ENCODE measurements around the gene ZFYVE9.
"Not testable (repeated sequence)": the region's sequence is repeated elsewhere in the genome, so short reads cannot be mapped to it uniquely, and the experiment has no call there.

Gene ZFYVE9, protein sequence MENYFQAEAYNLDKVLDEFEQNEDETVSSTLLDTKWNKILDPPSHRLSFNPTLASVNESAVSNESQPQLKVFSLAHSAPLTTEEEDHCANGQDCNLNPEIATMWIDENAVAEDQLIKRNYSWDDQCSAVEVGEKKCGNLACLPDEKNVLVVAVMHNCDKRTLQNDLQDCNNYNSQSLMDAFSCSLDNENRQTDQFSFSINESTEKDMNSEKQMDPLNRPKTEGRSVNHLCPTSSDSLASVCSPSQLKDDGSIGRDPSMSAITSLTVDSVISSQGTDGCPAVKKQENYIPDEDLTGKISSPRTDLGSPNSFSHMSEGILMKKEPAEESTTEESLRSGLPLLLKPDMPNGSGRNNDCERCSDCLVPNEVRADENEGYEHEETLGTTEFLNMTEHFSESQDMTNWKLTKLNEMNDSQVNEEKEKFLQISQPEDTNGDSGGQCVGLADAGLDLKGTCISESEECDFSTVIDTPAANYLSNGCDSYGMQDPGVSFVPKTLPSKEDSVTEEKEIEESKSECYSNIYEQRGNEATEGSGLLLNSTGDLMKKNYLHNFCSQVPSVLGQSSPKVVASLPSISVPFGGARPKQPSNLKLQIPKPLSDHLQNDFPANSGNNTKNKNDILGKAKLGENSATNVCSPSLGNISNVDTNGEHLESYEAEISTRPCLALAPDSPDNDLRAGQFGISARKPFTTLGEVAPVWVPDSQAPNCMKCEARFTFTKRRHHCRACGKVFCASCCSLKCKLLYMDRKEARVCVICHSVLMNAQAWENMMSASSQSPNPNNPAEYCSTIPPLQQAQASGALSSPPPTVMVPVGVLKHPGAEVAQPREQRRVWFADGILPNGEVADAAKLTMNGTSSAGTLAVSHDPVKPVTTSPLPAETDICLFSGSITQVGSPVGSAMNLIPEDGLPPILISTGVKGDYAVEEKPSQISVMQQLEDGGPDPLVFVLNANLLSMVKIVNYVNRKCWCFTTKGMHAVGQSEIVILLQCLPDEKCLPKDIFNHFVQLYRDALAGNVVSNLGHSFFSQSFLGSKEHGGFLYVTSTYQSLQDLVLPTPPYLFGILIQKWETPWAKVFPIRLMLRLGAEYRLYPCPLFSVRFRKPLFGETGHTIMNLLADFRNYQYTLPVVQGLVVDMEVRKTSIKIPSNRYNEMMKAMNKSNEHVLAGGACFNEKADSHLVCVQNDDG (N-terminal part only)

GRCh38 chr1:52141513-52142219 lies at the start of gene ZFYVE9:
Gene ZFYVE9, plus strand, starts transcription at chr1:52142089. Its CDS starts 91,118 bp downstream, at chr1:52233207.
- peak; percentile 78 for DNase-seq

GRCh38 chr1:52094300-52094699 lies 47.6 kb upstream of the ZFYVE9 start:
- not testable (repeated sequence) for DNase-seq

DNA sequence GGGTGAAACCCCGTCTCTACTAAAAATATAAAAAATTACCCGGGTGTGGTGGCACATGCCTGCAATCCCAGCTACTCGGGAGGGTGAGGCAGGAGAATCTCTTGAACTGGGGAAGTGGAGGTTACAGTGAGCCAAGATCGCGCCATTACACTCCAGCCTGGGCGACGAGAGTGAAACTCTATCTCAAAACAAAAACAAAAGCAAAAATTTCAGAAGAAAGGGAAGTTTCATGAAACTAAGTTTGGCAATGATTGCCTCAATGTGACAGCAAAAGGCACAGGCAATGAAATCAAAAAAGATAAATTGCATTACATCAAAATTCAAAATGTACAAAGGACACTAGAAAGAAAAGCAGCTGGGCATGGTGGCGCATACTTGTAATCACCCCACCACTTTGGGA lies 45.7 kb upstream of the ZFYVE9 start:
- DNase-seq, result peak; percentile 86

- no peak for DNase-seq
Observed at GRCh38 chr1:52098139-52098871, 43.6 kb upstream of the ZFYVE9 start.

DNA sequence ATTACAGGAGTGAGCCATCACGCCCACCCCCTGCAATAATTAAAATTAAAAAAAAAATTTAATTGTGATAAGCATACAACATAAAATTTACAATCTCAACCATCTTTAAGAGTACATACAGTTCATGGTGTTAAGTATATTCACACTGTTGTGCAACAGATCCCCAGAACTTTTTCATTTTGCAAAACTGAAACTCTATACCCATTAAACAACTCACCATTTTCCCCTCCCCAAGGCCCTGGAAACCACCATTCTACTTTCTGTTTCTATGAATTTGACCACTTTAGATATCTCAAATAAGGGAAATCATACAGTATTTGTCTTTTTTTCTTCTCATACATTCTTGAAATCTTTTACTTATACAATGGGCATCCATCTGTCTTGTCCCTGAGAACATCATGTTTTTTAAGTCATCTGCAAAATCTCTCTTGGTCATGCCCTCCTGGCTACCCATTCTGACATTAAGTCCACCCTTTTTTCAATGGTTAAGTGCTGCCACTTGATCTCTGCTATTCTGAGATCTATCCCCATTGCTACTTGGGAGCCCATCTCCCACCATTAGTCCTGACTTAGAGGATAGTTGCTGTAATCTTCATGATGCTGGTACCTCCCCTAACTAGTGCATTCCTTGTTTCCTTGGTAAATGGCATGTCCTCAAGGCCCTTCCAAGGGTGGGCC lies 39.4 kb upstream of the ZFYVE9 start:
- DNase-seq, result peak; percentile 79

DNA sequence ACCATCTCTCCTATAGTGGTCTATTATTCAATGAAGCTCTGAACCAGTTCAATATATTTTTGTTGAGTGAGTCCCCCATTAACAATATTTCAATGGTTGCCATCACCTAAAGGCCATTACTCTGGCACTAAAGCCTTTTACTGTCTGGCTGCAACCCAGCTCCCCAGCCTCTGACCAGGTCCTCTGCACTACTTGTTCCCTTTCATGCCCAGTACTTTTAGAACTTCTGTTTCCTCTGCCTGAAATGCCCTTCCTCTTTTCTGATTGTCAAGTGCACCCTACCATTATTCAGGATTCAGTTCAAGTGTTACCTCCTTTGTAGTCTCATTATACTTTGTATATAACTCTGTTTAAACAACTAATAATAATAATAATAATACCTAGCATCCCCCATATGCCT lies 30.4 kb upstream of the ZFYVE9 start:
- peak; percentile 13 for DNase-seq

- DNase-seq, result no peak
Observed at GRCh38 chr1:52112489-52112888, 29.4 kb upstream of the ZFYVE9 start.

DNA sequence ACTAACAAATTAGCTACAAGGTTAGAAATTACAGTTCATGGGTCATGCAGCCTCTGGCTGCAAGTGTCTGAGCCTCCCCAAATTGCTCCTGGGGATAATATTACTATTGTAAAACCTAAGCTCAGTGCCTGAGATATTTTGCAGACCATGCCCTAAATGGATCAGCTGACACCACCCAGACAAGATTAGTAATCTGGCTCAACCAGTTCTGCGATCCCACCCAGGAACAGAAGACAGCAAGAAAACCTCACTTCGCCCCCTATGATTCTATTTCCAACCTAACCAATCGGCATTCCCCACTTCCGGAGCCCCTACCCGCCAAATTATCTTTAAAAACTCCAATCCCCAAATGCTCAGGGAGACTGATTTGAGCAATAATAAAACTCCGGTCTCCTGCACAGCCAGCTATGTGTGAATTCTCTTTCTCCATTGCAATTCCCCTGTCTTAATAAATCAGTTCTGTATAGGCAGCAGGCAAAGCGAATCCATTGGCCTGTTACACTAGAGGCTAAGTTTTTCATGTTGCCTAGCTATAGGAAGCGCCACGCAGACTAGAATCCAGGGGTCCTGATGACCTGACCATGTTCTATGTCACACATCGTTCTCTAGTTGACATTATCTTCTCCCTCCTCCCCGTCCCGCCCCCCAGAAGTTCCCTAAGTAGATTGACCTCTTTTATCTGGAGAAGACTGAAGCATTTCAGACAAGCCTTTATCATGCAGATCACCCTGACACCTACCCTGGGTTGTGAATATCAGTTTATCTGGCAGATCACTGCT lies 22.4 kb upstream of the ZFYVE9 start:
- DNase-seq, result no peak

GRCh38 chr1:52122384-52122783 lies 19.5 kb upstream of the ZFYVE9 start:
- DNase-seq, result no peak

- no peak for DNase-seq
Observed at GRCh38 chr1:52123622-52124021, 18.3 kb upstream of the ZFYVE9 start.

GRCh38 chr1:52125736-52126359 lies 16.0 kb upstream of the ZFYVE9 start:
- DNase-seq, result peak; percentile 64

- peak; percentile 59 for DNase-seq
Observed at GRCh38 chr1:52127181-52128180, 14.4 kb upstream of the ZFYVE9 start.

DNA sequence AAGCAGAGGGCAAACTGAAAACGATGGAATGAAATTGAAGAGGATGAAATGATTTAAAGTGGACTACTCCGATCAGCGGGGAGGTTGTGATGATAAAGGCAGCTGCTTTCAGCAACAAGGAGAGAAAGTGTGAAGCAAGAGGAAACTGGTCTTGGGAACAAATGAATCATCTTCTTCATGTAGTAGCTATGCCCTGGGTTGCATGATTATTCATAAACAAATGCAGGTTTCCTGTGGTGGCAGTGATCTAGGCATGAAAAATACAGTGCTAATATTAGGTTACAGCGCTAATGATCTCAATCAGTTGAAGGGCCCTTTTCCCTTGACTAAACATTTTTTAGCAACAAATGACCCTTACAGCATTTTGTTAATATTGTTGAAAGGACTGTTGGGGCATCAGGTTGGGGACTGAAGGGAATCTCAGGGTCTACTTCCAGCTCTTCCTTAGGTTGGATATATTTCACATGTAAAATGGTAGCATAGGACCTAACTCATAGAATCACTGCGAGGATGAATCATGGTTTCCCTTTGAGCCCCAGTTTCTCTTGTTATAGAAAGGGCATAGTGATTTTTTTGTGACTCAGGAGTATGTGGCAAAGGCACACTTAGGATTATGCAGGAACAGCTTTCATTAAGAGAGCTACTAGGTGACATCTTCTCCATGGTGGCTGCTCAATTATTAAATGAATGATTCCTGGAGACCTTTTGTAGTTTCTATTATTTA lies 1.9 kb upstream of the ZFYVE9 start:
- peak; percentile 91 for DNase-seq

DNA sequence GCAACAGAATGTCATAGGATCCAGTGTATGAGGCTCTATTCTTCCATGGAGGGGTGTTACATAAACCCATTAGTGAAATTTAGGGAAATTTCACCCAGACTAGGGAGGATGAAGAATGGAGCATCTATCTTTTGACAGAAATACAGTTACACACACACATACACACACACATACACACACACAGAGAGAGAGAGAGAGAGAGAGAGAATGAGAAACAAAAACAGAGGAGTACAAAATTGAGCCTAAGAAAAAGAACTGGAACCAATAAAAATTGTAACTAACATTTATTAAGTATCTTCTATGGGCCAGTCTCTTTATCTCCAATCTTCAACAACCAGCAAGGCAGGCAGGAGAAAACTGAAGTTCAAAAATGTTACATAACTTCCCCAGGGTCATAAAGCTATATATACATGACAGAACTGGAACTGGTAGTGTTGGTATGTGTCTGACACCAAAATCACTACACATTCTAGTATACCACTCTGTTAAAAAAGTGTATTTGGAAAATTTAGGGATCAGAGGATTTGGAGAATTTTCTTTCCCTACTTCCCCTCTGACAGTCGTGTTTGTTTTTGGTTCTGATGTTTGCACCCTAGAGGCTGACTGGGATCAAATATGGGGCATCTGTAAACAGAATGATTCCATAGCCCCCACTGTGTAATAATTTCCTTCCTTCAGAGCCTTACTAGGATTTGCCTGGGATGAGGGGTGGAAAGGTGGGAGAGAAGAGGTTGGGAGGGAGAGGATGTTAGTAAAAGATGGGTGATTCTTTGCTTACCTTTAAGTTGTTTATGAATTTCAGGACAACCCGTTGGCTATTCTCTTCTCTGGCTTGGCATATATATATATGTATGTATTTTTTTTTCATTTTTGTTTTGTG lies 1.0 kb upstream of the ZFYVE9 start:
- peak; percentile 44 for DNase-seq

DNA sequence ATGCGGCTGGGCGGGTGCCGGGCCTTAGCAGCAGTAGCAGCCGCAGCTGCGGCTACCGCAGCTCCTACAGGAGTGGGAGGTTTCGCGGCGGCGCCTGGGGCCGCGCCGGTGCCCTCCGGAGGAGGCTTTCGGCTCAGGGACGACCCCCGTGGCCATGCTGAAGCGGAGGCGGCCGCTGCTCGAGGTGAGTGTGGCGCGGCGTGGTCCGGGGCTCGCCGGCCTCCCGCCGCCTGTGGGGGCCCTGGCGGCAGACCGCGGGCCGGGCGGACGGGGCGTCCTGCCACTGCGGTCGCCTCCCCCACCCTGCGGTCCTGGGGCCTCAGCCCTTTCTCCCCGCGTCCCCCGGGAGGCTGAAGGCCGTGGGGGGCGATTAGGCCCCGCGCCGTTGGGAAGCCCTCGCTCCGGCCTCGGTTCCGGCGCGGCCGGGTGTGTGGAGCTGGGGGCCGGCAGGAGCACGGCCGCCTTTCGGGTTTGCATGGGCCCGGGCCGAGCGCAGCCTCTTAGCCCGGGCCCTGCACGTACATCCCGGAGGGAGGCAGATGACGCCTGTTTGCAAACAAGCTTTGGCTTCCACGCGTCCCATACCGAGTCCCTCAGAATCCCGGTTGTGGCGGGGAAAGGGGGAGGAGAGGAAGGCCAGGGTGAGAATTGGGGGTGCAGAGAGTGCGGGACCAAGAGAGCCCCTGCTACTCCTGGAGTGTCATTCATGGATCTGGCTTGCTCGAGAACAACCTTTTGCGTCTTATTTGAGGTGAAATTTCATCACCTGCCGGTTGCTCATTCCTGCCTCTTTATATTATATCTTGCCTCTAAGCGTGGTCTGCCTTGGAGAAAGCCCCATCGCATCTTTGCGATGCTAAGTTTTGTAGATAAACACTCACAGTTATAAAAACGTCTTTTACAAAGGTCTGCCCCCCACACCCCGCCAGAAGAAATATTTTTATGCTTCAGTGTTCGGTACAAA lies 613 bp downstream of the ZFYVE9 start:
- DNase-seq, result peak; percentile 29

- DNase-seq, result no peak
Observed at GRCh38 chr1:52145137-52145536, 3.2 kb downstream of the ZFYVE9 start.

All from inflammatory macrophage treated with lipopolysaccharide for 4 hours (primary cell).